T-helper 17 cell (primary cell): ENCODE measurements around the gene NAGLU. TPM values are rescaled to one million over a fixed set of nuclear protein-coding genes. Genes with fewer than 3 reads are reported as not detected.
"Not testable (repeated sequence)": the region's sequence is repeated elsewhere in the genome, so short reads cannot be mapped to it uniquely, and the experiment has no call there.

ENCODE experiments used
- ATAC-seq: fragments of 150-1000 bp; cut with Tn5 transposase; 2 replicates; pipeline ENCODE4 v1.10.0; 2021; ENCODE audit warnings: mild to moderate bottlenecking, moderate library complexity
- DNase-seq, 3 donors: peaks; one replicate each; pipeline versions ENCODE4 v3.0.0 to v3.0.0-alpha.2; 2020 to 2021
- H3K9me3 ChIP-seq: one replicate; pipeline ENCODE4 v1.7.0; 2013; ENCODE audit warnings: low read length, mild to moderate bottlenecking; ENCODE audit not compliant: control insufficient read depth, poor library complexity, severe bottlenecking
- H3K27ac Mint-ChIP-seq: one replicate; pipeline ENCODE4 v1.8.0; 2022; ENCODE audit warnings: mild to moderate bottlenecking, moderate library complexity, mixed read lengths
- H3K27me3 Mint-ChIP-seq: one replicate; pipeline ENCODE4 v1.8.0; 2022; ENCODE audit warnings: mixed read lengths
- H3K36me3 Mint-ChIP-seq: one replicate; pipeline ENCODE4 v1.8.0; 2022; ENCODE audit warnings: low read depth, mixed read lengths
- H3K4me1 Mint-ChIP-seq: one replicate; pipeline ENCODE4 v1.8.0; 2022; ENCODE audit warnings: mild to moderate bottlenecking, mixed read lengths
- H3K4me3 Mint-ChIP-seq: one replicate; pipeline ENCODE4 v1.8.0; 2022; ENCODE audit warnings: mild to moderate bottlenecking, moderate library complexity, mixed read lengths
- total RNA-seq, 4 donors: library from RNA in 2 of 4; stranded (reverse) in 2 of 4; gene quantifications; one replicate each; pipeline ENCODE4 v1.2.3 and lab custom pipeline; 2022 to 2026

Gene NAGLU
- total RNA-seq, 2 donors from 2014 or later, result 12.5 to 13.2 TPM

GRCh38 chr17:42541041-42541833, 5.2 kb downstream of the NAGLU start:
- Mint-ChIP-seq H3K27me3 (no peaks in the 10 kb centered on the region), H3K27ac (peak overlapping the region; percentile 39), H3K4me3 (peak overlapping the region; percentile 60), H3K4me1 (peaks cover 21% of the 10 kb centered on the region), H3K36me3 (no peaks in the 10 kb centered on the region)
- H3K9me3 ChIP-seq, result no peaks in the 10 kb centered on the region
- DNase-seq (no peak), ATAC-seq (peak; percentile 23)

- Mint-ChIP-seq H3K27ac (no peak overlapping the region), H3K36me3 (no peaks in the 10 kb centered on the region), H3K27me3 (no peaks in the 10 kb centered on the region), H3K4me1 (peaks cover 17% of the 10 kb centered on the region), H3K4me3 (no peak overlapping the region)
- ATAC-seq (no peak), DNase-seq (no peak)
- H3K9me3 ChIP-seq, result no peaks in the 10 kb centered on the region
These were observed 7.4 kb downstream of the NAGLU start for GRCh38 chr17:42543190-42544079.

- no peaks in the 10 kb centered on the region for H3K27me3 Mint-ChIP-seq
- H3K36me3 Mint-ChIP-seq, result no peaks in the 10 kb centered on the region
- H3K4me3 Mint-ChIP-seq, result no peak overlapping the region
- no peak overlapping the region for H3K27ac Mint-ChIP-seq
- H3K9me3 ChIP-seq, result no peaks in the 10 kb centered on the region
- no peak for DNase-seq
- no peak for ATAC-seq
- peaks cover 20% of the 10 kb centered on the region for H3K4me1 Mint-ChIP-seq
These were observed 8.8 kb downstream of the NAGLU start for GRCh38 chr17:42544874-42545283.

- H3K36me3 Mint-ChIP-seq, H3K27ac Mint-ChIP-seq, H3K4me3 Mint-ChIP-seq, H3K27me3 Mint-ChIP-seq, H3K9me3 ChIP-seq, DNase-seq, ATAC-seq: not testable (repeated sequence)
- H3K4me1 Mint-ChIP-seq, result peaks cover 19% of the 10 kb centered on the region
These were observed 9.9 kb downstream of the NAGLU start for GRCh38 chr17:42545755-42546505.

GRCh38 chr17:42547001-42547461, 11.0 kb downstream of the NAGLU start:
- peaks cover 14% of the 10 kb centered on the region for H3K4me1 Mint-ChIP-seq
- H3K4me3 Mint-ChIP-seq, result peak overlapping the region; percentile 67

GRCh38 chr17:42547698-42548069, 11.6 kb downstream of the NAGLU start:
- no peaks in the 10 kb centered on the region for H3K9me3 ChIP-seq
- peaks cover 14% of the 10 kb centered on the region for H3K4me1 Mint-ChIP-seq
- peak overlapping the region; percentile 55 for H3K4me3 Mint-ChIP-seq
- no peak overlapping the region for H3K27ac Mint-ChIP-seq
- DNase-seq (no peak), ATAC-seq (no peak)
- peaks cover 2% of the 10 kb centered on the region for H3K36me3 Mint-ChIP-seq
- H3K27me3 Mint-ChIP-seq, result no peaks in the 10 kb centered on the region

More at GRCh38 chr17:42547001-42547461, 11.0 kb downstream of the NAGLU start:
- no peaks in the 10 kb centered on the region for H3K27me3 Mint-ChIP-seq
- peaks cover 2% of the 10 kb centered on the region for H3K36me3 Mint-ChIP-seq
- DNase-seq, result no peak
- H3K27ac Mint-ChIP-seq, result no peak overlapping the region
- ATAC-seq, result no peak
- H3K9me3 ChIP-seq, result no peaks in the 10 kb centered on the region

GRCh38 chr17:42548070-42548837, 12.2 kb downstream of the NAGLU start:
- peak; percentile 95 for ATAC-seq
- peak overlapping the region; percentile 55 for H3K4me3 Mint-ChIP-seq

GRCh38 chr17:42548993-42549755, 13.1 kb downstream of the NAGLU start:
- ATAC-seq (no peak), DNase-seq (no peak)
- peaks cover 14% of the 10 kb centered on the region for H3K4me1 Mint-ChIP-seq
- no peaks in the 10 kb centered on the region for H3K27me3 Mint-ChIP-seq
- peaks cover 2% of the 10 kb centered on the region for H3K36me3 Mint-ChIP-seq
- H3K4me3 Mint-ChIP-seq, result peak overlapping the region; percentile 47
- no peak overlapping the region for H3K27ac Mint-ChIP-seq
- H3K9me3 ChIP-seq, result no peaks in the 10 kb centered on the region

More at GRCh38 chr17:42548070-42548837, 12.2 kb downstream of the NAGLU start:
- DNase-seq, result peak; percentile 65 to 71 (median 66)
- Mint-ChIP-seq H3K36me3 (peaks cover 2% of the 10 kb centered on the region), H3K27ac (no peak overlapping the region), H3K4me1 (peaks cover 14% of the 10 kb centered on the region), H3K27me3 (no peaks in the 10 kb centered on the region)
- H3K9me3 ChIP-seq, result no peaks in the 10 kb centered on the region

GRCh38 chr17:42552736-42553135, 16.7 kb downstream of the NAGLU start, which contains the start of gene HSD17B1:
Gene HSD17B1 (plus strand): TSS chr17:42552923. CDS start chr17:42552934, 11 bp downstream.
- Mint-ChIP-seq H3K4me1 (peaks cover 22% of the 10 kb centered on the region), H3K4me3 (peak within 1 kb of the TSS; percentile 93), H3K27ac (peak within 1 kb of the TSS; percentile 89)
- ATAC-seq, H3K9me3 ChIP-seq, H3K36me3 Mint-ChIP-seq, DNase-seq, H3K27me3 Mint-ChIP-seq: not testable (repeated sequence)

GRCh38 chr17:42553161-42553818, 17.2 kb downstream of the NAGLU start:
- DNase-seq, result no peak
- H3K9me3 ChIP-seq, result no peaks in the 10 kb centered on the region
- ATAC-seq, result no peak
- Mint-ChIP-seq H3K27me3 (no peaks in the 10 kb centered on the region), H3K36me3 (peaks cover 2% of the 10 kb centered on the region), H3K4me3 (peak overlapping the region; percentile 82), H3K4me1 (peaks cover 21% of the 10 kb centered on the region), H3K27ac (peak overlapping the region; percentile 89)

GRCh38 chr17:42553866-42554249, 17.8 kb downstream of the NAGLU start:
- Mint-ChIP-seq H3K27me3 (no peaks in the 10 kb centered on the region), H3K4me1 (peaks cover 20% of the 10 kb centered on the region), H3K27ac (peak overlapping the region; percentile 89), H3K36me3 (peaks cover 2% of the 10 kb centered on the region), H3K4me3 (peak overlapping the region; percentile 93)
- DNase-seq (no peak), ATAC-seq (peak; percentile 31)
- H3K9me3 ChIP-seq, result no peaks in the 10 kb centered on the region
